ENCODE results near the gene GTPBP2. TPM values are rescaled to one million over a fixed set of nuclear protein-coding genes. Genes with fewer than 3 reads are reported as not detected.

GTPBP2 gene, protein sequence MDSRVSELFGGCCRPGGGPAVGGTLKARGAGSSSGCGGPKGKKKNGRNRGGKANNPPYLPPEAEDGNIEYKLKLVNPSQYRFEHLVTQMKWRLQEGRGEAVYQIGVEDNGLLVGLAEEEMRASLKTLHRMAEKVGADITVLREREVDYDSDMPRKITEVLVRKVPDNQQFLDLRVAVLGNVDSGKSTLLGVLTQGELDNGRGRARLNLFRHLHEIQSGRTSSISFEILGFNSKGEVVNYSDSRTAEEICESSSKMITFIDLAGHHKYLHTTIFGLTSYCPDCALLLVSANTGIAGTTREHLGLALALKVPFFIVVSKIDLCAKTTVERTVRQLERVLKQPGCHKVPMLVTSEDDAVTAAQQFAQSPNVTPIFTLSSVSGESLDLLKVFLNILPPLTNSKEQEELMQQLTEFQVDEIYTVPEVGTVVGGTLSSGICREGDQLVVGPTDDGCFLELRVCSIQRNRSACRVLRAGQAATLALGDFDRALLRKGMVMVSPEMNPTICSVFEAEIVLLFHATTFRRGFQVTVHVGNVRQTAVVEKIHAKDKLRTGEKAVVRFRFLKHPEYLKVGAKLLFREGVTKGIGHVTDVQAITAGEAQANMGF
- 10 to 100 TPM; 43.3 to 50.4 TPM for total RNA-seq
- long read RNA-seq, donor 1, partial matches to known transcripts: 2 of 12 reads
- long read RNA-seq, donor 1, other reads (novel, unspliced or antisense): 8 of 12 reads
- long read RNA-seq, donor 2, partial matches to known transcripts: 2 of 6 reads
- long read RNA-seq, donor 2, other reads (novel, unspliced or antisense): 4 of 6 reads

DNA sequence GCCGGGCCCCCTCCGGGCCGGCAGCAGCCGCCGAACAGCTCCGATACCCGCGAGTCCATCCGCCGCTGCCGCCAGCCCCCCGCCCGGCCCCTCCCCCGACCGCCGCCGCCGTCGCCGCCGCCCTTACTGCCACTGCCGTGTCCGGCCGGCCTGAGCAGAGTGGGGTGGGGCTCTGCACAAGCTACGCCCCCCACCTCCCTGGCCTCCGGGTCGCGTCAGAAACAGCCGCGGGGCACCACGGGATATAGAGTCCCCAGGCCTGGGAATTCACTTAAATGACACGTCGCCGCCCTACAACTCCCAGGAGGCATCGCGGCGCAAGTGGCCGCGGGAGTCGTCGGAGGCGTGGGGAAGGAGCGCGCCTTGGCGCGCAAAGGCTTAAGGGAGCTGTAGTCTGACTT lies at the start of gene GTPBP2:
Gene GTPBP2, minus strand, starts transcription at position 161 of the 401 bp plus-strand sequence. Its CDS starts 102 bp downstream, at position 59.
- intact Hi-C loops (cut with DNase I): no loop called here
- DNase-seq (ENCODE audit: low spot score): peak; percentile 100

DNA sequence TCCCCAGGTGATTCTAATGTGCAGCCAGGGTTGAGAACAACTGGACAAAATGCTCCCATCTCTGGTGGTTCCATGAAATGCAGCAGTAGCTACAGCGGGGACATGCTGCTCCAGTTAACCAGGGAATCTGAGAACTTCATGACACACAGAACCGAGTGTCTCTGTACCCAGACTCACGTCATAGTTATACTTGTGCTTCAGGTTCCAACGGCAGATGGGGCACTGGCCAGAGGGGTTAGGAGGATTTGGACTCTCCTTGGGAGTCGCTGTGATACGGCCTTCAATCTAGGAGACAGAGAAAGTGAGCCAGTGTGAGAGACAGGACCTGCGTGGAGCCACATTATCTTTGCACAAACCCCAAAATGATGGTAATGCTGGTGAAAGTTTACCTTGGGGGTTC lies 49.3 kb upstream of the GTPBP2 start:
- intact Hi-C loops (cut with DNase I): no loop called here
- peak; percentile 30 for DNase-seq (ENCODE audit: low spot score)

DNA sequence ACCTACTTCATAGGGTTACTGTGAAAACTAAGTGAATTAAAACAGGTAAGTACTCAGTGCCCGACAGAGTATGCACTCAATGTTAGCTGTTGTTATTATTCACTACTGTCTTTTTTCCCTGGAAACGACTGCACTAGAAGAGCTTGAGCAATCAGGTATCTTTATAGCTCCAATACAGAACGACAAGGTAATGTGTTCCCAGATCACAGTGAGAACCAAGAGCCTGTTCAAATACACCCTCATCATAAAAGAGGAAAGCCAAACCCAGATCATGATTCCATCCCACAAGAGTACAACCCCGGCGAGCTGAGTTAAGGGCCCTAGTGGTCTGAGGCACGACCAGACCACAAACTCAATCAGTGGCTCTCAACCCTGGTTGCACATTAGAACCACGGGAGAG lies 48.7 kb upstream of the GTPBP2 start:
- intact Hi-C loops (cut with DNase I): no loop called here
- peak; percentile 13 for DNase-seq (ENCODE audit: low spot score)

DNA sequence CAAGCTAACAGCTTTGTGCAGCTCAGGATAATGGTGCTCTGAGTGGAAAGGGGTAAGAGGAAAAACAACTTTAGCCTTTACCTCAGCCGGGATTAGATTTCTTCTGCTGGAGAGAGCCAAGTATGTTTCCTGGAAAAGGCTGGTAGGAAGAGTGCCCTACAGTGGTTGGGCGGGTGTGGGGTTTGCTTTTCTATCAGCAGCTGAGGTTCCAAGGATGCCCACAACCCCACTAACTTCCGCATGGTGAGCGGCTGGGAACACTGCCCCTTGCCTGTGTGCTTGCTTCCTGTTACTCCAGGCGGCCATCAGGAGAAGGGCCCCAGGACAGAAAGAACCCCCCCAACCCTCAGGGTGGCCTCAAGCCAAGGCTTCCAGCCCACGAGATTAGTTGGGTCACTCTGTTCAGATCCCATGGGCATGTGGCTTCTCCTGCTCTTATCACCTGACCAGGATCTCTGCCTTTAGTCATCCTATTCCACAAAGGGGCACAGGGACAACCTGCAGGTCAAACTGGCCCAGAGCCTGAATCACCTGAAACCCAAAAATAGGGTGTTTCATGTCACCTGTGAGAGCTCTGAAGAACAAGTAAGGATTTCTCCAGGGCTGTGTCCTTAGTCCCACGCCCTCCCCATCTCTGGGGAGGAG lies 48.0 kb upstream of the GTPBP2 start:
- peak; percentile 35 for DNase-seq (ENCODE audit: low spot score)
- intact Hi-C loops (cut with DNase I): no loop called here

DNA sequence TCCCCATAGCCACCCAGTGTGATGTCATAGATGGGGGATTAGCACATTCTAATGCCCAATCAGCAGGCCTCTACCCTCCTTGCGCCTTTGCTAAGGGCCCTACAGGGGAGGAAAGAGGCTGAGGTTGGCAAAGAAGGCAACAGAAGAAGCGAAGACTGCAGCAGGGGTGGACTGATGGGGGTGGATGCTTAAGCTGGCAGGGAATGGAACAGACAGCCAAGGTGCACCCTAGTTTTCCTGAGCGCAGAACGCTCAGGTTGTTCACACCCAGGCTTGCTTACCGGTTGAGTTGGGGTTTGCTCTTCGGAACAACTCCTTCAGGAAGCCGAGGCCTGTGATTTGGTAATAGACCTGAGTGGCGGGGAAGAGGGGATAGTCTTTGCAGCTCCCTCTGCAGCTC lies 45.9 kb upstream of the GTPBP2 start:
- intact Hi-C loops (cut with DNase I): loop anchor here in 1 of 2 donors (1.0 kb wide), 1 partner anchor 25 kb away; no protein-coding TSS in a partner anchor
- peak; percentile 20 for DNase-seq (ENCODE audit: low spot score)

DNA sequence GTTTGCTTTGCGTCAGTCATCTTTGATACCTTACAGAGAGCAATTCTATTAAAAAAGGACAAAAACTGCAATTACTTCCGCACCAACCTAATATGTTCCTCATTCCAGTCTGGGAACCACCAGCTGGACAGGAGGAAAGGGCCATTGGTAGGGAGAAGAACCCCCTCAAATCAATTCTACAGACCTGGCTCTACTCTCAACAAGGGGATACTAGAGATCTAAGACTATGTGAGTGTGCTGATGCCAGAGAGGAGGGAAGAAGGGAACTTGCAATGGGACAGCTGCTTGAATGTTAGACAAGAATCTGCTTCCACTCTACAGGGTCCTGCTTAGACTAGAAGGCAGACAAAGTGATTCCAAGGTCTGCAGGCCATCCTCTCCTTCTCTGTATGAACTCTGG lies 45.2 kb upstream of the GTPBP2 start:
- no peak for DNase-seq (ENCODE audit: low spot score)
- intact Hi-C loops (cut with DNase I): loop anchor here in 1 of 2 donors (1.0 kb wide), 1 partner anchor 26 kb away; no protein-coding TSS in a partner anchor

DNA sequence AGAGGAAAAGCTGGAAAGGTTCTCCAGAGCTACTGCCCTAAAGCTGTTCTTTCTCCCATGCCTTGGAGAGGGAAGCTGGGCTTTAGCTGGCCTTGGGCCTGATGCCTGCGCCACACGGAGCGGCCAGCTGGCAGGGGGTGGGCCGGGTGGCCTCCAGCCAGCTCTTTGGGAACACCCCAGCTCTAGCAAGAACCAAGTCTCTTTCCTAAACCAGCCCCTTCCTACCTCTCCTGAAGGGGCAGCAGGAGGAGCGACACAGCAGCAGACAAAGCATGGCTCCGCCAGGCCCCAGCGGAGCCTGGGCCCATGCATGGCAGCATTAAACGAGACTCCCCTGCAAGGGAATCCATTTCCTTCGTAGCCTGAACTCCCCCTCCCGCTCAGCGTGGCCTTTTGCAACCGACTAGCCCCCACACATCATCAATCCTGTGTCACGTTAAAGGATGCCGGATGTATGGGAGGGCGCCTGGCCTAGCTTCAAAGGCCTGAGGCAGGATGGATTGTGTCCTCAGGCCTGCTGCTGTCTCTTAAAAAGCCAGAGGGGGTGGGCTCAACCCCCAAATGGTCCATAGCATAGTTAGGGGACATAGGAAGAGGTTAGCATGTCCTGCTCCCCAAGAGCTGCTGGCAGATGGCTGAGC lies 44.5 kb upstream of the GTPBP2 start:
- intact Hi-C loops (cut with DNase I): loop anchor here in 1 of 2 donors (1.0 to 2.0 kb wide), 2 partner anchors 13 to 27 kb away; partner anchors contain the start of gene MRPS18A
- DNase-seq (ENCODE audit: low spot score): peak; percentile 69

DNA sequence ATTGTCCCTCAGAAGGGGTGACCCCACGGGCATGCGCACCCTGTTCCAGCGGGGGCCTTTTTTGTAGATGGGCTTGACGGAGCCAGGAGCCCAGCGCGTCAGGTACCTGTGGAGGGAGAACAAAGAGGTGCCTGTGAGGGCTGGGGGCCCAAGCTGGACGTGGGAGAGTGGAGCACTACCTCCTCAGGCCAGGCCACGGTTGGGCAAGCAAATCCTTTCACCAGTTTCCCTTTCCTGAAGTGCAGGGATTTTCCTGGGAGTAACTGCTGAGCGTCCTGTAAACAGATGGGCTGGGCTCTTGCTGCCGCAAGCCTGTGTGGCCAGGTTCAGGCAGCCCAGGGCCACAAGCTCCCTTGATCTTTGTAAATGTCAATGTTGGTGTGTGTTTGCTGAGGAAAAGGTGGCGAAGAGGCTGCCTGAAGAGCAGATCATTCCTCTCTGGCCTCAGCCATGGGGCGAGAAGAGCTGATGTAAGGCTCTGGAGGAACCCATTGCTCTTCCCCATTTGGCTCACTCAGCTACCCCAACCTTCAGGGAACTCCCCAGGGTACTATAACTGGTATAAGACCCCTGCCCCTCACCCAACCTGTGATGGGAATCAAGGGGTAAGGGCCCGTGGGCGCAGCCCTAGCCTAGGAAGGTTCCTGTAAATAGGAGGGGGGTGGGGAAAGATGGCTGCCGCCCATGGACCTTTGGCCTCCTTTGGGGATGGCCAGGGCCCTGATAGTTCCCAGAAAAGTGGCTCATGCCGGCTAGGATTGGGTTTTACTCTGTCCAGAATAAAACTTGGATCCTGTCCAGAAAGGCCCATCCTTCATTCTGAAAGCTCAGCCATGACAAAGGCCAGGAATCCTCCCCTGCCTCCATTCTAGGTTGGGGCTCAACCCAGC lies 43.0 kb upstream of the GTPBP2 start:
- intact Hi-C loops (cut with DNase I): loop anchor here in 1 of 2 donors (2.0 kb wide), 1 partner anchor 15 kb away; the partner anchor contains the start of gene MRPS18A
- peak; percentile 84 for DNase-seq (ENCODE audit: low spot score)

DNA sequence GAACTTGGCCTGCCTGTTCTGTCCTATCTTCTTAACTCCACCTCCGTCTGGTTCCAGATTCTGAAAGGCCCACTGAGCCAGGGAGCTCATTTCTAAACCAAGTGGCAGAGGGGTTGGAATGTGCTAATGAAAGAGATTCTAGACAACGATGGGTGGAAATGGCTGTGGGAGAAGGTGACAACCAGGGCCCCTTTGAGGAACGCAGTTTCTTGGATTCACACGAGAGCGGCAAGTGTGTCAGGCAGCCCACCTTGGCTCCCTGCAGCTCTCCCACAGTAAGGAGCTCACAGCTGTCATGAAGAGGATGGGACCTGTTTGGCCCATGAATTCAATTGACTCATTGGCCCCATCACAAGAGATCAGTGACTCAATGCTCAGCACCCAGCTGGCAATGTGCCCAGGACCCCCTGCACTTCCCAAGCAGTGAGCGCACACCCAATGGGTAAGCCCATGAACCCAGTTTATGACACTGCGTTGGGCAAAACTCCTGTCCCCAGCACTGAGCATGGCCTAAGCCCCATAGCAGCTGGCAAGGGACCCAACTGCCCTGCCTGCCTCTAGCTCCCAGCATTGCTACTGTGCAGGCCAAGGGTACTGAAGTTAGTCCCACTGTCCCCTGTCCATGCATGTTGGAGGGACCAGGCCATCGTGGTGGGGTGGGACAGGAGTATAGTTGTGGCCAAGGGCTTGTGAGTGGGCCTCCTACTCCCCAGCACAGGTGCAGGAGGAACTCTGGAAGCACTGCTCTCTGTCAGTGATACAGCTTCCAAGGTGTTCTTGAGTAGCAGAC lies 42.1 kb upstream of the GTPBP2 start:
- peak; percentile 74 for DNase-seq (ENCODE audit: low spot score)
- intact Hi-C loops (cut with DNase I): no loop called here

DNA sequence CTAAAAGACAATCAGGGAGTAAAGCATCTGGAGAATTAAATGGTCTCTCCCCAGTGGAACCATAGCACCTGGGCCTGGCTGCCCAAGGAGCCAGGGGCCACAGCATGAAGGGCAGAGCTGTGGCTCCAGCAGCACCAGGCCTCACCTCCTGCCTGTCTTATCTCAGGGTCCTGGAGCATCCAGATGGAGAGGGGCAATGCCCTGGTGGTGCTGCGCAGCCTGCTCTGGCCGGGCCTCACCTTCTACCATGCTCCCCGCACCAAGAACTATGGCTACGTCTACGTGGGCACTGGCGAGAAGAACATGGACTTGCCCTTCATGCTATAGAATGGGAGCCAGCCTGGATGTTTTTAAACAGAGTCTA lies 41.5 kb upstream of the GTPBP2 start:
- DNase-seq (ENCODE audit: low spot score): peak; percentile 58

DNA sequence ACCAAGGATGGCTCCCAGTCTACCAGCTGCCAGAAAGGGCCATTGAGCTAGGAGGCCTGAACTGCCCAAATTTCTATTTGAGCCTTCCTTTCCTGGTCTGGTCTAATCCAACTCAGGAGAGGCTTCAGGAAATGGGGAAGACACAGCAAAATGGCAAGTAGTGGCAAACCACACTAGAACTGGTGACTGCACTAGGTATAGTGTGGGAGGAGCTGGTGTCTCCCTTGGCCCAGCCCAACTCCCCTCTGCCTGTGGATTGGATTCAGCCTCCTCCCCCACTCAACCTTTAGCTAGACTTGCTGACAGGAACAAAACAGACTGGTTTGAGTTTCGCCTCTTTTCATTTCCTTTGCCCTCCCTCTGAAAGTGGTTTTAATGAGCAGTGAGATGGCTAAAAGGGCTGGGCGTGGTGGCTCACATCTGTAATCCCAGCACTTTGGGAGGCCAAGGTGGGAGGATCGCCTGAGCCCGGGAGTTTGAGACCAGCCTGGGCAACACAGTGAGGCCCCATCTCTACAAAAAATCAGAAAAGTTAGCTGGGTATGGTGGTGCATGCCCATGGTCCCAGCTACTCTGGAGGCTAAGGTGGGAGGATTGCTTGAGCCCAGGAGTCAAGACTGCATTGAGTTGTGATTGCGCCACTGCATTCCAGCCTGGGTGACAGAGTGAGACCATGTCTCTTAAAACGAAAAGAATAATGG lies 41.0 kb upstream of the GTPBP2 start:
- intact Hi-C loops (cut with DNase I): loop anchor here (5.0 kb wide), 3 partner anchors 87 to 407 kb away; partner anchors contain the start of gene VEGFA (in 1 of the 2)
- DNase-seq (ENCODE audit: low spot score): peak; percentile 64

More for the DNA sequence above, 41.5 kb upstream of the GTPBP2 start:
- intact Hi-C loops (cut with DNase I): no loop called here

DNA sequence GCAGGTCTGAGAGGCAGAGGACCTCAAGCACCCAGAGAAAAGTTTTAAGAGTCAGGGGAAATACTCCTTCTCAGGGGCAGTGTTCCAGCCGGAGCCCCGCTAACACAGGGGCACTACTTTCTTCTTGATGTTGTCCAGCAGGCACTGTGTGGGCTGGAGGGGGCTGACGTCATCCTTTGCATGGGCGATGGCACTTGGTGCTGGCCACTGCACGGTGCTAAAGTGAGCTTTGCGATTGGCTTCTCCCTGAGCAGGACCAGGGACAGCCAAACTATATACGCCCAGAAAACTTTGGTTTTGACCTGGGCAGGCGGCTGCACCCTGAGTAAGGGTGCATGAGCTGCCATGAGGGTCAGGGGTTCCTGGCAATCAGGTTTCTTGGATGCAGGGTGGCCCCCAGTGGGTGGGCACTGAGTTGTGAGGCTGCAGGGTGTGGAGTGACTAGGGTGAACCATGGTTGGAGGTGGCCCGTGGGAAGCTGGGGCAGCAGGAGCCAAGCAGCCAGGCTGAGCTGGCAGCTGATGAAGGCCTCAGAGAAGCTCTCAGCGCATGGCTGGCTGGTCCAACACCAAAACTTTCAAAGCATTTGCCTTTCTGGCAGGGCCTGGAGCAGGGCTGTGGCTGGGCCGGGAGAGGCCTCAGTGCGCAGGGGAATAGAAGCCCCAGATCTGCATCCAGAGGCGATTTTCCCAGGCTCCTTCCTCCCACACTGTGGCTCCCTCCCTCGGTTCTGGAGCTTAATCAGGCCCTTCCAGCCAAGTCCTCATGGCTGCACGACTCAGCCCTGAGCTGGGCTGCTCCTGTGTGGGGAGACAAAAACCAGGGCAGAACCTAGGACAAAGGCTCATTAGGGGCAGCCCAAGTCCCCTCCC lies 40.2 kb upstream of the GTPBP2 start:
- intact Hi-C loops (cut with DNase I): loop anchor here (5.0 kb wide), 3 partner anchors 88 to 408 kb away; partner anchors contain the start of gene VEGFA (in 1 of the 2)
- DNase-seq (ENCODE audit: low spot score): peak; percentile 91

DNA sequence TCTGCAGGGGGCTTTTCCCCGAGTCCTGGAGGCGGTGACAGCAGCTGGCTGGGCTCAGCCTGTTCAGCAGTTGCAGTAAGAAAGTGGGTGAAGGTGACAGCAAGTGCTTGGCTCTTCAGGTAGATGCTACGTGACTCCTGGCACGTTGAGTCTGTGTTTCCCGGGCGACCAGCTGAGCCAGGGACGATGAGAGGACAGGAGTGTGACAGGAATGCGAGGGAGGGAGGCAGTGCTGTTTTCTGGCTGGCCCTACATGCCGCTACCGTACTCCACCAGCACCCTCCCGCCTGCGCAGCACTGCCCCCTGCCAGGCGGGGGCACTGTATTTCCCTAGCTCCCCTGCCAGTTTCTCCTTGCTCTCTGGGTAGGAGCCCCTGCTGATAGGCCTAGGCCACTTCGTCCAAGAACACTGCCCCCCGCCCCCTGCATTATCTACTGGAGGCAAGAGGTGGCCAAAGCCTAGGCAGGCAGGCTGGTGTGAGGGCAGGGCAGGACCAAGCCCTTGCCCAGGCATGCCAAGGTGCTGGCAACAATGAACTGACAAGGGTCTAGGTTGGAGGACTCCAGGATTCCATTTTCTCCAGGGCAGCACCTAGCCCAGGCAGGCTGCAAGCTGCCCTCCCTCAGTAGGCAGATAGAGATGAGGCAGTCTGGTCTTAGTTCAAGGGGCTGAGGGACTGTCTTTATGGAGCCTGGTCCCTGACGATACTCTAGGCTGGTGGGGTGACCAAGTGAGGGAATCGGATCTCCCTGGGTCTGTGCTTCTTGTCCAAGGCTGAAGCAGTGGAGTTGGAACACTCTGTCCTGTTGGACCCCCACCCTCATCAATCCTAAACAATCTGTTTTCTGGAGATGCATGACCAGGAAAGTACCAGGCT lies 39.3 kb upstream of the GTPBP2 start:
- DNase-seq (ENCODE audit: low spot score): peak; percentile 82
- intact Hi-C loops (cut with DNase I): loop anchor here (5.0 kb wide), 3 partner anchors 89 to 409 kb away; partner anchors contain the start of gene VEGFA (in 1 of the 2)

Measured in posterior vena cava (tissue), 2 donors.